NCI-H1105 (cell line): ENCODE data around the gene PTGER2.
A peak's percentile ranks its signal among the peaks of the same experiment; 100 is the strongest.

Experiments
- DNase-seq: peaks from one replicate; lab custom pipeline; 2025; lab: John Stamatoyannopoulos, UW

PTGER2 gene

GRCh38 chr14:52338051-52338681 lies 24.1 kb downstream of the PTGER2 start:
- no peak for DNase-seq

- DNase-seq = no peak
These were observed 25.1 kb downstream of the PTGER2 start for GRCh38 chr14:52339262-52339661.

GRCh38 chr14:52342849-52343596 lies 28.9 kb downstream of the PTGER2 start:
- DNase-seq = no peak

- DNase-seq = no peak
These were observed 32.7 kb downstream of the PTGER2 start for GRCh38 chr14:52346778-52347177.

- no peak for DNase-seq
These were observed 34.2 kb downstream of the PTGER2 start for GRCh38 chr14:52348279-52348678.

- no peak for DNase-seq
These were observed 34.7 kb downstream of the PTGER2 start for GRCh38 chr14:52348776-52349175.

- DNase-seq = no peak
These were observed 35.6 kb downstream of the PTGER2 start for GRCh38 chr14:52349731-52350130.

GRCh38 chr14:52350445-52350844 lies 36.3 kb downstream of the PTGER2 start:
- no peak for DNase-seq

- peak; percentile 20 for DNase-seq
These were observed 37.3 kb downstream of the PTGER2 start for GRCh38 chr14:52351233-52352060.

GRCh38 chr14:52352061-52352491 lies 38.0 kb downstream of the PTGER2 start:
- no peak for DNase-seq

- no peak for DNase-seq
These were observed 38.5 kb downstream of the PTGER2 start for GRCh38 chr14:52352569-52352968.

GRCh38 chr14:52354242-52354641 lies 40.1 kb downstream of the PTGER2 start:
- no peak for DNase-seq

- no peak for DNase-seq
These were observed 40.9 kb downstream of the PTGER2 start for GRCh38 chr14:52355016-52355431.

- no peak for DNase-seq
These were observed 41.4 kb downstream of the PTGER2 start for GRCh38 chr14:52355526-52355925.

GRCh38 chr14:52356025-52356424 lies 41.9 kb downstream of the PTGER2 start:
- DNase-seq = peak; percentile 79

GRCh38 chr14:52360831-52361230 lies 46.7 kb downstream of the PTGER2 start:
- DNase-seq = no peak

GRCh38 chr14:52363041-52363704 lies 49.1 kb downstream of the PTGER2 start:
- DNase-seq = no peak

- DNase-seq = no peak
These were observed 49.8 kb downstream of the PTGER2 start for GRCh38 chr14:52363961-52364360.

GRCh38 chr14:52365071-52365470 lies 51.0 kb downstream of the PTGER2 start:
- DNase-seq = no peak

- DNase-seq = no peak
These were observed 52.7 kb downstream of the PTGER2 start for GRCh38 chr14:52366796-52367315.

- DNase-seq = no peak
These were observed 55.2 kb downstream of the PTGER2 start for GRCh38 chr14:52369305-52369801.
